Body of pancreas (tissue), 4 donors: Measurements from ENCODE around the gene TBCE. TPM values are rescaled to one million over a fixed set of nuclear protein-coding genes. Genes with fewer than 3 reads are reported as not detected.

Experiments used
- ATAC-seq: fragments of 150-250 bp; one replicate; pipeline ENCODE4 v1.9.1; 2016
- DNase-seq, 4 donors: peaks; one replicate each; pipeline ENCODE4 v3.0.0-alpha.2; 2019
- H3K27ac ChIP-seq, 4 donors: fragments of 200-600 bp; sonication (generic); 1 replicate in 3 of 4; 2 replicates in 1 of 4; pipeline versions ENCODE4 v1.5.1 to v1.6.1; 2016 to 2019; ENCODE audit warnings: mild to moderate bottlenecking in 1 of 4, mixed read lengths in 1 of 4, moderate library complexity in 1 of 4
- H3K27me3 ChIP-seq, 2 donors: fragments of 200-600 bp; sonication (generic); one replicate each; pipeline ENCODE4 v1.6.0; 2016; ENCODE audit warnings: mild to moderate bottlenecking in 1 of 2
- H3K36me3 ChIP-seq, 2 donors: fragments of 200-600 bp; sonication (generic); replicated peaks in 1 of 2; 2 replicates each; pipeline ENCODE4 v1.5.1; 2016; ENCODE audit warnings: low read depth in 2 of 2; ENCODE audit not compliant: insufficient read depth in 1 of 2
- H3K4me1 ChIP-seq: fragments of 200-600 bp; sonication (generic); one replicate; pipeline ENCODE4 v1.6.0; 2016
- H3K4me3 ChIP-seq, 2 donors: fragments of 200-600 bp; sonication (generic); 1 replicate in 1 of 2; 2 replicates in 1 of 2; pipeline ENCODE4 v1.5.1; 2016 to 2019
- H3K9me3 ChIP-seq, 3 donors: fragments of 200-600 bp; sonication (generic); 1 replicate in 2 of 3; 2 replicates in 1 of 3; pipeline ENCODE4 v1.5.1; 2016
- CTCF ChIP-seq, 7 experiments: fragments of 450-650 bp in 4 of 7; fragments of 200-600 bp in 3 of 7; sonication (generic) in 3 of 7; IDR thresholded peaks; one replicate each; pipeline ENCODE4 v1.5.1; 2016 to 2019; ENCODE audit warnings: antibody characterized with exemption in 7 of 7
- POLR2A ChIP-seq, 3 donors: fragments of 450-650 bp; IDR thresholded peaks; one replicate each; pipeline ENCODE4 v1.6.1; 2016; ENCODE audit warnings: antibody characterized with exemption in 3 of 3, mild to moderate bottlenecking in 2 of 3
- WGBS, 2 donors: methylation state at CpG; one replicate each; pipeline ENCODE4 v1.1.5; 2017; 5-methylcytosine and 5-hydroxymethylcytosine counted together
- intact Hi-C: fragments of 100-400 bp; cut with DNase I; formaldehyde crosslinking; loops from one replicate; pipeline ENCODE4 v1.15.1; 2023
- total RNA-seq, 2 donors: library from RNA; depleted of rRNA; stranded (reverse); fragments of >200 nt; gene quantifications; one replicate each; pipeline ENCODE4 v1.1.0, GENCODE V29; 2016

TBCE gene
- total RNA-seq, 2 donors from 2014 or later, result 15.0 to 22.1 TPM

GRCh38 chr1:235485558-235485957, 118.3 kb downstream of the TBCE start:
- peaks cover 13% of the 10 kb centered on the region for H3K4me1 ChIP-seq
- 95 to 100% methylated on average over 2 of the region's 2 CpGs for WGBS, 2 donors
- H3K36me3 ChIP-seq, result peaks cover 0 to 6% of the 10 kb centered on the region in 2 donors
- ATAC-seq, result no peak
- DNase-seq, result no peak
- H3K9me3 ChIP-seq, result no peaks in the 10 kb centered on the region
- intact Hi-C loops, result no loop called here
- H3K27ac ChIP-seq, result no peak overlapping the region
- TF ChIP-seq CTCF (IDR thresholded peaks at IDR 0.05) (no peak), POLR2A (IDR thresholded peaks at IDR 0.05) (no peak)
- H3K4me3 ChIP-seq, result no peak overlapping the region
- no peaks in the 10 kb centered on the region for H3K27me3 ChIP-seq

- H3K9me3 ChIP-seq, result no peaks in the 10 kb centered on the region
- H3K36me3 ChIP-seq, result peaks cover 0 to 6% of the 10 kb centered on the region in 2 donors
- intact Hi-C loops, result no loop called here
- ATAC-seq (no peak), DNase-seq (no peak)
- WGBS, 2 donors, result 14 to 17% methylated on average over 5 of the region's 5 CpGs
- TF ChIP-seq CTCF (IDR thresholded peaks at IDR 0.05) (no peak), POLR2A (IDR thresholded peaks at IDR 0.05) (no peak)
- peaks cover 13% of the 10 kb centered on the region for H3K4me1 ChIP-seq
- no peaks in the 10 kb centered on the region for H3K27me3 ChIP-seq
- H3K27ac ChIP-seq, result no peak overlapping the region
- no peak overlapping the region for H3K4me3 ChIP-seq
These were observed 119.1 kb downstream of the TBCE start for GRCh38 chr1:235486321-235486720.

GRCh38 chr1:235491644-235492043, 124.4 kb downstream of the TBCE start:
- Histone ChIP-seq H3K4me1 (peaks cover 2% of the 10 kb centered on the region), H3K4me3 (no peak overlapping the region), H3K27me3 (no peaks in the 10 kb centered on the region), H3K27ac (no peak overlapping the region), H3K36me3 (peaks cover 8 to 21% of the 10 kb centered on the region in 2 donors), H3K9me3 (no peaks in the 10 kb centered on the region)
- DNase-seq (no peak), ATAC-seq (no peak)
- intact Hi-C loops, result no loop called here
- WGBS, 2 donors, result 75 to 79% methylated on average over 3 of the region's 3 CpGs
- no peak for TF ChIP-seq POLR2A (IDR thresholded peaks at IDR 0.05)
- no peak for TF ChIP-seq CTCF (IDR thresholded peaks at IDR 0.05)

- intact Hi-C loops, result no loop called here
- no peak for DNase-seq
- peaks cover 7 to 21% of the 10 kb centered on the region in 2 donors for H3K36me3 ChIP-seq
- no peaks in the 10 kb centered on the region for H3K9me3 ChIP-seq
- H3K4me1 ChIP-seq, result no peaks in the 10 kb centered on the region
- H3K4me3 ChIP-seq, result no peak overlapping the region
- TF ChIP-seq CTCF (IDR thresholded peaks at IDR 0.05) (no peak), POLR2A (IDR thresholded peaks at IDR 0.05) (no peak)
- no peak for ATAC-seq
- no peaks in the 10 kb centered on the region for H3K27me3 ChIP-seq
- no peak overlapping the region for H3K27ac ChIP-seq
- WGBS, 2 donors, result 79 to 91% methylated on average over 9 of the region's 9 CpGs
These were observed 127.3 kb downstream of the TBCE start for GRCh38 chr1:235494531-235494930.

- Histone ChIP-seq H3K36me3 (peaks cover 7 to 21% of the 10 kb centered on the region in 2 donors), H3K27ac (no peak overlapping the region), H3K9me3 (no peaks in the 10 kb centered on the region), H3K4me3 (no peak overlapping the region), H3K4me1 (peaks cover 2% of the 10 kb centered on the region), H3K27me3 (no peaks in the 10 kb centered on the region)
- DNase-seq, result no peak
- intact Hi-C loops, result no loop called here
- TF ChIP-seq CTCF (IDR thresholded peaks at IDR 0.05) (no peak), POLR2A (IDR thresholded peaks at IDR 0.05) (no peak)
- ATAC-seq, result no peak
- 92 to 96% methylated on average over 5 of the region's 5 CpGs for WGBS, 2 donors
These were observed 127.8 kb downstream of the TBCE start for GRCh38 chr1:235495030-235495429.
